ENCODE results near the gene DCST2. TPM values are rescaled to one million over a fixed set of nuclear protein-coding genes. Genes with fewer than 3 reads are reported as not detected.

Gene DCST2
- total and polyA plus RNA-seq, 10 of the 15 experiments (the other 5 are each of a cell fraction or from before 2014, with no cell fraction given) = 0.33 to 0.41 (median 0.36) TPM; not detected in 7

DNA sequence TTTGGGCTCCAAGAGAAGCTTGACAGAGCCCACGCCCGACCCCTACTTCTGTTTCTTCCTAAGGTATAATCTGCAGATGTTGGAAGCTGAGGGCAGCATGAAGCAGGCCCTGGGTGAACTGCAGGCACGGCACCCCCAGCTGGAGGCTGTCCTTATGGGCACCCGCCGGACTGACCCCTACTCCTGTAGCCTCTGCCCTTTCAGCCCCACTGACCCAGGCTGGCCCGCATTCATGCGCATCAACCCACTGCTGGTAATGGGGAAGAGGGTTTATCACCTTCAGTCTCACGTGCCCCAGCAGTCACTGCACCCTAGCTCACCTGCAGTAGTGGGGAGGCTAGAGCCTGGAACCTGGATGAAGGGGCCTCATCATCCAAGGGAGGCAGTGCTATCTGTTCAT, 43.3 kb downstream of the DCST2 start:
- intact Hi-C loops (cut with micrococcal nuclease; ENCODE audit: unreplicated experiment) = no loop called here
- H3K4me3 ChIP-seq = no peak overlapping the region
- in situ Hi-C loops (cut with MboI) = no loop called here
- no peak overlapping the region for H3K4me2 ChIP-seq (ENCODE audit: control insufficient read depth, insufficient read depth)
- TF ChIP-seq RB1 (IDR thresholded peaks at IDR 0.05; ENCODE audit: borderline replicate concordance) (no peak), ATF7 (IDR thresholded peaks at IDR 0.05; ENCODE audit: low read depth) (no peak), JUNB (IDR thresholded peaks at IDR 0.05) (no peak), MYB (IDR thresholded peaks at IDR 0.05; ENCODE audit: borderline replicate concordance, low read depth, low read length) (no peak), CHD2 (IDR thresholded peaks at IDR 0.05; ENCODE audit: borderline replicate concordance, low read depth, low read length) (no peak), FOXK2 (IDR thresholded peaks at IDR 0.05) (no peak), EED (IDR thresholded peaks at IDR 0.05; ENCODE audit: low read depth) (no peak), NRF1 (conservative IDR thresholded peaks at IDR 0.05; ENCODE audit: low read depth, low read length) (no peak), HDGF (IDR thresholded peaks at IDR 0.05) (no peak), MTA2 (IDR thresholded peaks at IDR 0.05; ENCODE audit: low read depth) (no peak), LARP7 (IDR thresholded peaks at IDR 0.05) (no peak), WRNIP1 (IDR thresholded peaks at IDR 0.05; ENCODE audit: borderline replicate concordance, low read depth, low read length) (no peak), CBX5 (IDR thresholded peaks at IDR 0.05; ENCODE audit: low read depth) (no peak)
- TF ChIP-seq, protein P1, sequence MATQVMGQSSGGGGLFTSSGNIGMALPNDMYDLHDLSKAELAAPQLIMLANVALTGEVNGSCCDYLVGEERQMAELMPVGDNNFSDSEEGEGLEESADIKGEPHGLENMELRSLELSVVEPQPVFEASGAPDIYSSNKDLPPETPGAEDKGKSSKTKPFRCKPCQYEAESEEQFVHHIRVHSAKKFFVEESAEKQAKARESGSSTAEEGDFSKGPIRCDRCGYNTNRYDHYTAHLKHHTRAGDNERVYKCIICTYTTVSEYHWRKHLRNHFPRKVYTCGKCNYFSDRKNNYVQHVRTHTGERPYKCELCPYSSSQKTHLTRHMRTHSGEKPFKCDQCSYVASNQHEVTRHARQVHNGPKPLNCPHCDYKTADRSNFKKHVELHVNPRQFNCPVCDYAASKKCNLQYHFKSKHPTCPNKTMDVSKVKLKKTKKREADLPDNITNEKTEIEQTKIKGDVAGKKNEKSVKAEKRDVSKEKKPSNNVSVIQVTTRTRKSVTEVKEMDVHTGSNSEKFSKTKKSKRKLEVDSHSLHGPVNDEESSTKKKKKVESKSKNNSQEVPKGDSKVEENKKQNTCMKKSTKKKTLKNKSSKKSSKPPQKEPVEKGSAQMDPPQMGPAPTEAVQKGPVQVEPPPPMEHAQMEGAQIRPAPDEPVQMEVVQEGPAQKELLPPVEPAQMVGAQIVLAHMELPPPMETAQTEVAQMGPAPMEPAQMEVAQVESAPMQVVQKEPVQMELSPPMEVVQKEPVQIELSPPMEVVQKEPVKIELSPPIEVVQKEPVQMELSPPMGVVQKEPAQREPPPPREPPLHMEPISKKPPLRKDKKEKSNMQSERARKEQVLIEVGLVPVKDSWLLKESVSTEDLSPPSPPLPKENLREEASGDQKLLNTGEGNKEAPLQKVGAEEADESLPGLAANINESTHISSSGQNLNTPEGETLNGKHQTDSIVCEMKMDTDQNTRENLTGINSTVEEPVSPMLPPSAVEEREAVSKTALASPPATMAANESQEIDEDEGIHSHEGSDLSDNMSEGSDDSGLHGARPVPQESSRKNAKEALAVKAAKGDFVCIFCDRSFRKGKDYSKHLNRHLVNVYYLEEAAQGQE (IDR thresholded peaks at IDR 0.05; ENCODE audit: low read depth, low read length) = no peak
- TF ChIP-seq, protein P2, sequence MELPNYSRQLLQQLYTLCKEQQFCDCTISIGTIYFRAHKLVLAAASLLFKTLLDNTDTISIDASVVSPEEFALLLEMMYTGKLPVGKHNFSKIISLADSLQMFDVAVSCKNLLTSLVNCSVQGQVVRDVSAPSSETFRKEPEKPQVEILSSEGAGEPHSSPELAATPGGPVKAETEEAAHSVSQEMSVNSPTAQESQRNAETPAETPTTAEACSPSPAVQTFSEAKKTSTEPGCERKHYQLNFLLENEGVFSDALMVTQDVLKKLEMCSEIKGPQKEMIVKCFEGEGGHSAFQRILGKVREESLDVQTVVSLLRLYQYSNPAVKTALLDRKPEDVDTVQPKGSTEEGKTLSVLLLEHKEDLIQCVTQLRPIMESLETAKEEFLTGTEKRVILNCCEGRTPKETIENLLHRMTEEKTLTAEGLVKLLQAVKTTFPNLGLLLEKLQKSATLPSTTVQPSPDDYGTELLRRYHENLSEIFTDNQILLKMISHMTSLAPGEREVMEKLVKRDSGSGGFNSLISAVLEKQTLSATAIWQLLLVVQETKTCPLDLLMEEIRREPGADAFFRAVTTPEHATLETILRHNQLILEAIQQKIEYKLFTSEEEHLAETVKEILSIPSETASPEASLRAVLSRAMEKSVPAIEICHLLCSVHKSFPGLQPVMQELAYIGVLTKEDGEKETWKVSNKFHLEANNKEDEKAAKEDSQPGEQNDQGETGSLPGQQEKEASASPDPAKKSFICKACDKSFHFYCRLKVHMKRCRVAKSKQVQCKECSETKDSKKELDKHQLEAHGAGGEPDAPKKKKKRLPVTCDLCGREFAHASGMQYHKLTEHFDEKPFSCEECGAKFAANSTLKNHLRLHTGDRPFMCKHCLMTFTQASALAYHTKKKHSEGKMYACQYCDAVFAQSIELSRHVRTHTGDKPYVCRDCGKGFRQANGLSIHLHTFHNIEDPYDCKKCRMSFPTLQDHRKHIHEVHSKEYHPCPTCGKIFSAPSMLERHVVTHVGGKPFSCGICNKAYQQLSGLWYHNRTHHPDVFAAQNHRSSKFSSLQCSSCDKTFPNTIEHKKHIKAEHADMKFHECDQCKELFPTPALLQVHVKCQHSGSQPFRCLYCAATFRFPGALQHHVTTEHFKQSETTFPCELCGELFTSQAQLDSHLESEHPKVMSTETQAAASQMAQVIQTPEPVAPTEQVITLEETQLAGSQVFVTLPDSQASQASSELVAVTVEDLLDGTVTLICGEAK (IDR thresholded peaks at IDR 0.05; ENCODE audit: borderline replicate concordance) = no peak
- TF ChIP-seq, protein P3, sequence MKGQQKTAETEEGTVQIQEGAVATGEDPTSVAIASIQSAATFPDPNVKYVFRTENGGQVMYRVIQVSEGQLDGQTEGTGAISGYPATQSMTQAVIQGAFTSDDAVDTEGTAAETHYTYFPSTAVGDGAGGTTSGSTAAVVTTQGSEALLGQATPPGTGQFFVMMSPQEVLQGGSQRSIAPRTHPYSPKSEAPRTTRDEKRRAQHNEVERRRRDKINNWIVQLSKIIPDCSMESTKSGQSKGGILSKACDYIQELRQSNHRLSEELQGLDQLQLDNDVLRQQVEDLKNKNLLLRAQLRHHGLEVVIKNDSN (IDR thresholded peaks at IDR 0.05; ENCODE audit: borderline replicate concordance, extremely low read length, insufficient read depth, low read depth, low read length) = no peak
- TF ChIP-seq, protein P4, sequence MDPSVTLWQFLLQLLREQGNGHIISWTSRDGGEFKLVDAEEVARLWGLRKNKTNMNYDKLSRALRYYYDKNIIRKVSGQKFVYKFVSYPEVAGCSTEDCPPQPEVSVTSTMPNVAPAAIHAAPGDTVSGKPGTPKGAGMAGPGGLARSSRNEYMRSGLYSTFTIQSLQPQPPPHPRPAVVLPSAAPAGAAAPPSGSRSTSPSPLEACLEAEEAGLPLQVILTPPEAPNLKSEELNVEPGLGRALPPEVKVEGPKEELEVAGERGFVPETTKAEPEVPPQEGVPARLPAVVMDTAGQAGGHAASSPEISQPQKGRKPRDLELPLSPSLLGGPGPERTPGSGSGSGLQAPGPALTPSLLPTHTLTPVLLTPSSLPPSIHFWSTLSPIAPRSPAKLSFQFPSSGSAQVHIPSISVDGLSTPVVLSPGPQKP (IDR thresholded peaks at IDR 0.05; ENCODE audit: low read depth, low read length) = no peak
- no peak overlapping the region for H3K9ac ChIP-seq (ENCODE audit: control insufficient read depth, insufficient read depth, low read length)
- WGBS (ENCODE audit: insufficient coverage, insufficient replicate concordance, low lambda C conversion rate, missing lambda C conversion rate) = 95% methylated on average over 8 of the region's 8 CpGs
- ChIA-PET POLR2A (no interaction called here), RAD21 (ENCODE audit: unreplicated experiment) (no interaction called here), CTCF (interaction anchor here (0.9 to 1.4 kb wide), 2 partner anchors 9 to 19 kb away, joined by 3 to 5 read pairs; no protein-coding TSS in a partner anchor), SMC1A (ENCODE audit: uncharacterized antibody, unreplicated experiment) (no interaction called here)
- no TSS peak for BruUV-seq (replicated peaks)
- no peaks in the 10 kb centered on the region for H4K20me1 ChIP-seq (ENCODE audit: control insufficient read depth, insufficient read depth)
- H3K36me3 ChIP-seq (ENCODE audit: control insufficient read depth in 2 of 2, insufficient read depth in 2 of 2, low read length in 1 of 2) = peaks cover 15 to 17% of the 10 kb centered on the region in 2 experiments; a peak in 3 of 4 replicates
- no peaks in the 10 kb centered on the region for H3K4me1 ChIP-seq (ENCODE audit: control insufficient read depth, insufficient read depth, low read length)
- no peak overlapping the region for H2AFZ ChIP-seq (ENCODE audit: control insufficient read depth, low read depth, low read length)
- no peak for FAIRE-seq
- H3K27me3 ChIP-seq (replicated peaks in 1 of 2; ENCODE audit: control insufficient read depth in 2 of 2, insufficient read depth in 2 of 2, low read length in 1 of 2) = no peaks in the 10 kb centered on the region
- DNase-seq (ENCODE audit: low read depth, low spot score) = no peak
- no peak overlapping the region for H3K27ac ChIP-seq (ENCODE audit: control insufficient read depth, insufficient read depth)
- H3K79me2 ChIP-seq (ENCODE audit: control insufficient read depth, insufficient read depth, low read length) = peaks cover under 1% of the 10 kb centered on the region; the same call in 1 of the 2 replicates
- no peak for ATAC-seq
- H3K9me3 ChIP-seq (replicated peaks; ENCODE audit: control insufficient read depth, insufficient read depth, low read length) = no peaks in the 10 kb centered on the region
